Tibial nerve (tissue), 4 donors: Measurements from ENCODE around the gene PRSS22. TPM values are rescaled to one million over a fixed set of nuclear protein-coding genes. Genes with fewer than 3 reads are reported as not detected.

Source experiments
- DNase-seq, 2 donors: peaks; one replicate each; pipeline ENCODE4 v3.0.0-alpha.2; 2019; ENCODE audit warnings: low spot score in 2 of 2
- H3K27ac ChIP-seq, 4 donors: fragments of 200-600 bp; sonication (generic) in 3 of 4; one replicate each; pipeline ENCODE4 v1.5.1; 2017 to 2019; ENCODE audit warnings: mild to moderate bottlenecking in 1 of 4
- H3K27me3 ChIP-seq, 2 donors: fragments of 200-600 bp; sonication (generic) in 1 of 2; one replicate each; pipeline versions ENCODE4 v1.5.1 to v1.6.0; 2017 to 2019
- H3K36me3 ChIP-seq, 3 donors: fragments of 200-600 bp; sonication (generic); one replicate each; pipeline ENCODE4 v1.5.1; 2018 to 2019
- H3K4me1 ChIP-seq, 4 donors: fragments of 200-600 bp; sonication (generic) in 3 of 4; one replicate each; pipeline ENCODE4 v1.5.1; 2017 to 2019
- H3K4me3 ChIP-seq, 4 donors: fragments of 200-600 bp; sonication (generic) in 3 of 4; one replicate each; pipeline ENCODE4 v1.5.1; 2017 to 2019; ENCODE audit warnings: mild to moderate bottlenecking in 1 of 4, moderate library complexity in 1 of 4
- H3K9me3 ChIP-seq, 4 donors: fragments of 200-600 bp; sonication (generic) in 3 of 4; one replicate each; pipeline ENCODE4 v1.5.1; 2017 to 2019
- EP300 ChIP-seq, 2 donors: sonication (generic); formaldehyde crosslinking; IDR thresholded peaks; one replicate each; pipeline ENCODE4 v1.6.1; 2017; ENCODE audit warnings: antibody characterized with exemption in 2 of 2, mild to moderate bottlenecking in 1 of 2
- POLR2A ChIP-seq, 2 donors: fragments of 450-650 bp; IDR thresholded peaks; one replicate each; pipeline ENCODE4 v1.6.1; 2017; ENCODE audit warnings: antibody characterized with exemption in 2 of 2, mild to moderate bottlenecking in 2 of 2, moderate library complexity in 2 of 2
- WGBS, 2 donors: methylation state at CpG; one replicate each; pipeline ENCODE4 v1.1.5; 2018; 5-methylcytosine and 5-hydroxymethylcytosine counted together
- total RNA-seq, 4 donors: library from RNA; depleted of rRNA; stranded (reverse); fragments of >200 nt; gene quantifications; one replicate each; pipeline ENCODE4 v1.1.0, GENCODE V29; 2016
- TF ChIP-seq, protein P1 (sequence below), 5 experiments: fragments of 200-600 bp in 3 of 5; fragments of 450-650 bp in 2 of 5; sonication (generic) in 3 of 5; IDR thresholded peaks; one replicate each; pipeline ENCODE4 v1.5.1; 2016 to 2019; ENCODE audit warnings: antibody characterized with exemption in 5 of 5, mild to moderate bottlenecking in 3 of 5, moderate library complexity in 2 of 5

PRSS22 gene
- total RNA-seq, 4 donors from 2014 or later = not detected

DNA sequence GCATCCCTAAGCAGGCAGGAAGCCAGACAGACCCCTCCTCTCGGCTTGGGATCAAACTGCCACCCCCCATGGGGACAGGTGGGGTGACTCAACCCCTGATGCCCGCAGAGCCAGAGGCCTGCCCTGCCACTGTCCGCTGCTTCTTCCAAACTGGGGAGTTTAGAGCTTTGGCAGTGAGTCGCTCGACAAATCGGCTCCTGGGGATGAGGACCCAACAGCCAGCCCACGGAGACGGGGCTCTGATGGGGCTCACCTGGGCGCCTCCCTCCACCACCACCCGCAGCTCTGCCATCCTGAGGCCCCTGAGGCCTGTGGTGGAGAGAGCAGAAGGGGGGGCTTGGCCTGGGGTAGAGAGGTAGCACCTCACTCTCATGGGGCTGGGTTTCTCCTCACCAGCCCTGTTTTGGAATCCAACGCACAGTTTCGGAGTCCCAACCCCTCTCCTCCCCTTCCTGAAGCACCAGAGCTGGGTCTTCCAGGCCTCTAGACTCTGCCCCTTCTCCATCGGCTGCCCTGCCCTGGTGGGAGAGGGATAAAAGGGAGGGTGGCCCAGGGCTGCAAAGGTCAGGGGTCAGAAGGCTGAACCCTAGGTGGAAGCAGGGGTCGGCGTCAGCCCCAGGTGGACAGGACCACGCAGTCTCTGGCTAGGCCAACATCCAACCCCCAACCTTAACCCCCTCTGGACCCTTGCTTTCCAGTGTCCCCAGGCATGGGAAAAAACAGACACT is 5.8 kb downstream of the PRSS22 start:
- WGBS, 2 donors = 83% methylated on average over 10 to 16 of the region's 16 CpGs
- no peaks in the 10 kb centered on the region for H3K4me1 ChIP-seq
- H3K9me3 ChIP-seq = peaks cover 0 to 33% (median 1%) of the 10 kb centered on the region in 4 donors
- no peak overlapping the region for H3K4me3 ChIP-seq
- TF ChIP-seq, protein P1, sequence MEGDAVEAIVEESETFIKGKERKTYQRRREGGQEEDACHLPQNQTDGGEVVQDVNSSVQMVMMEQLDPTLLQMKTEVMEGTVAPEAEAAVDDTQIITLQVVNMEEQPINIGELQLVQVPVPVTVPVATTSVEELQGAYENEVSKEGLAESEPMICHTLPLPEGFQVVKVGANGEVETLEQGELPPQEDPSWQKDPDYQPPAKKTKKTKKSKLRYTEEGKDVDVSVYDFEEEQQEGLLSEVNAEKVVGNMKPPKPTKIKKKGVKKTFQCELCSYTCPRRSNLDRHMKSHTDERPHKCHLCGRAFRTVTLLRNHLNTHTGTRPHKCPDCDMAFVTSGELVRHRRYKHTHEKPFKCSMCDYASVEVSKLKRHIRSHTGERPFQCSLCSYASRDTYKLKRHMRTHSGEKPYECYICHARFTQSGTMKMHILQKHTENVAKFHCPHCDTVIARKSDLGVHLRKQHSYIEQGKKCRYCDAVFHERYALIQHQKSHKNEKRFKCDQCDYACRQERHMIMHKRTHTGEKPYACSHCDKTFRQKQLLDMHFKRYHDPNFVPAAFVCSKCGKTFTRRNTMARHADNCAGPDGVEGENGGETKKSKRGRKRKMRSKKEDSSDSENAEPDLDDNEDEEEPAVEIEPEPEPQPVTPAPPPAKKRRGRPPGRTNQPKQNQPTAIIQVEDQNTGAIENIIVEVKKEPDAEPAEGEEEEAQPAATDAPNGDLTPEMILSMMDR (IDR thresholded peaks at IDR 0.05) = no peak
- TF ChIP-seq POLR2A (IDR thresholded peaks at IDR 0.05) (no peak), EP300 (IDR thresholded peaks at IDR 0.05) (no peak)
- no peak overlapping the region for H3K27ac ChIP-seq
- peaks cover 0 to 77% of the 10 kb centered on the region in 2 donors for H3K27me3 ChIP-seq
- DNase-seq = no peak
- H3K36me3 ChIP-seq = no peaks in the 10 kb centered on the region

- Histone ChIP-seq H3K4me1 (no peaks in the 10 kb centered on the region), H3K27ac (no peak overlapping the region), H3K36me3 (no peaks in the 10 kb centered on the region), H3K4me3 (no peak overlapping the region), H3K27me3 (peaks cover 0 to 60% of the 10 kb centered on the region in 2 donors), H3K9me3 (peaks cover 0 to 23% (median 0%) of the 10 kb centered on the region in 4 donors)
- TF ChIP-seq POLR2A (IDR thresholded peaks at IDR 0.05) (no peak), EP300 (IDR thresholded peaks at IDR 0.05) (no peak)
- TF ChIP-seq, protein P1 (IDR thresholded peaks at IDR 0.05) = no peak
- WGBS, 2 donors = 64 to 66% methylated on average over 16 of the region's 16 CpGs
- no peak for DNase-seq
Observed at GRCh38 chr16:2848933-2849725, 8.8 kb downstream of the PRSS22 start.

DNA sequence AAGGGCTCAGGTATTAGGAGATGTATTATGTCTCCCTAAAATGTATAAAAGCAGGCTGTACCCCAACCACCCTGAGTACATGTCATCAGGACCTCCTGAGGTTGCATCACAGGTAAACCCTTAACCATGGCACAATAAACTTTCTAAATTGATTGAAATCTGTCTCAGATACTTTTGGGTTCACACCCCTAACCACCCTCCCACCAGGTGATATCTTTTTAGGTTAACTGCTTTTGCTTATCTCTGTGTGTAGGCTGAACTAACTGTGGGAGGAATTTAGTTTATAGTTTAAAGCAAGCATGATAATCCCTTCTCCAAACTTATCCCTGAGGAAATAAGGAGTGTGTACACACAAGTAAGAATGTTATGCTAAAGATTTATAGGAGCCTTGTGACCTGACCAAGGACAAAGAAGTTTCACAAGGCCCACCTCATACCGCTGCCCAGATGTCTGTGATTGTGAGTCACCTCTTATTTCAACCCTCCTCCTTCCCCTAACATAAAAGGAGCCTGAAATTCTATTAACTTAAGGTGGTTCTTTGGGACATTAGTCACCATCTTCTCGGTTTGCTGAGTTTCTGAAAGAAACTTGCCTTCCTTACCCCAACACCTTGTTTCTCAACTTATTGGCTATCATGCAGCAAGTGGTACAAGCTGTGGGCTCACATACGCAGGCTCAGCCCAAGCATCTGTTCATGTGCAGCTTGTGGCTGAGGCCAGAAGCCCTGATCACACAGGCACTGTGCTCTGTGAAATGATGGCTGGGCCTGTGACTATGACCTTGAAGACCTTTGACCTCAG is 11.3 kb downstream of the PRSS22 start:
- peaks cover 0 to 44% of the 10 kb centered on the region in 2 donors for H3K27me3 ChIP-seq
- peaks cover 0 to 10% (median 0%) of the 10 kb centered on the region in 4 donors for H3K9me3 ChIP-seq
- peaks cover 0 to 9% (median 5%) of the 10 kb centered on the region in 4 donors for H3K4me1 ChIP-seq
- TF ChIP-seq, protein P1 (IDR thresholded peaks at IDR 0.05) = no peak
- TF ChIP-seq POLR2A (IDR thresholded peaks at IDR 0.05) (no peak), EP300 (IDR thresholded peaks at IDR 0.05) (no peak)
- H3K27ac ChIP-seq = no peak overlapping the region
- H3K4me3 ChIP-seq = no peak overlapping the region
- 49 to 61% methylated on average over 3 of the region's 3 CpGs for WGBS, 2 donors
- no peaks in the 10 kb centered on the region for H3K36me3 ChIP-seq
- DNase-seq = no peak

GRCh38 chr16:2845116-2845515 is 12.9 kb downstream of the PRSS22 start:
- Histone ChIP-seq H3K27me3 (peaks cover 0 to 40% of the 10 kb centered on the region in 2 donors), H3K4me1 (peaks cover 0 to 11% (median 5%) of the 10 kb centered on the region in 4 donors), H3K9me3 (peaks cover 0 to 10% (median 0%) of the 10 kb centered on the region in 4 donors), H3K4me3 (no peak overlapping the region), H3K36me3 (no peaks in the 10 kb centered on the region), H3K27ac (no peak overlapping the region)
- no peak for TF ChIP-seq EP300 (IDR thresholded peaks at IDR 0.05)
- no peak for TF ChIP-seq POLR2A (IDR thresholded peaks at IDR 0.05)
- DNase-seq = no peak
- 58 to 67% methylated on average over 5 of the region's 5 CpGs for WGBS, 2 donors

DNA sequence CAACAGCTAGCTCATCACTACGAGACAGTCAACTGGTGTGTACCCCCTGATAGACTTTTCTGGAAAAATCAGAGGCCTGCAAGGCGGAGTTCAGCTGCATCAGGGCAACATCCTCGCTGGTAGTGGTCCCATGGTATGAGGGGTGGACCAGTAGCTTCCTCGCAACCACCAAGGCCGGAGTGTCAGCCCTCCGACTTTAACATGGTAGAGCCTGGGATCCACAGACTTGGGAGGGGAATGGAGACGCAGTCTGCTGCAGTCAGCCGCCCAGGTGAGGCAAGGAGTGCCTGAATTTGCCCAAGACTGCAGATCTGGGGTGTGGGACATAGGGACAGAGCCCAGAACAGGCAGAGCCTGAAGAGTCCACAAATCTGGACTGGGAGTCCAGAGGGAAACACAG is 14.4 kb downstream of the PRSS22 start:
- Histone ChIP-seq H3K4me1 (peaks cover 0 to 15% (median 5%) of the 10 kb centered on the region in 4 donors), H3K4me3 (no peak overlapping the region), H3K9me3 (peaks cover 0 to 9% (median 0%) of the 10 kb centered on the region in 4 donors), H3K36me3 (no peaks in the 10 kb centered on the region), H3K27ac (no peak overlapping the region), H3K27me3 (peaks cover 0 to 32% of the 10 kb centered on the region in 2 donors)
- WGBS, 2 donors = 77 to 91% methylated on average over 8 of the region's 8 CpGs
- no peak for DNase-seq
- no peak for TF ChIP-seq POLR2A (IDR thresholded peaks at IDR 0.05)
- TF ChIP-seq, protein P1 (IDR thresholded peaks at IDR 0.05) = no peak
- no peak for TF ChIP-seq EP300 (IDR thresholded peaks at IDR 0.05)
